Aorta (tissue), 5 donors: ENCODE results near the gene FRYL. TPM values are rescaled to one million over a fixed set of nuclear protein-coding genes. Genes with fewer than 3 reads are reported as not detected.
"Not testable (repeated sequence)": the region's sequence is repeated elsewhere in the genome, so short reads cannot be mapped to it uniquely, and the experiment has no call there.

Experiments used
- ATAC-seq: fragments of 200-7000 bp; cut with Tn5 transposase; one replicate; pipeline ENCODE4 v1.9.1; 2022; ENCODE audit warnings: moderate library complexity; ENCODE audit not compliant: low FRiP score
- DNase-seq, 2 donors: peaks; one replicate each; pipeline ENCODE4 v3.0.0-alpha.2; 2020
- H3K27ac ChIP-seq, 2 donors: one replicate each; pipeline ENCODE4 v1.5.1; 2013; ENCODE audit warnings: low read length in 2 of 2, mild to moderate bottlenecking in 2 of 2, moderate library complexity in 2 of 2, control low read depth in 1 of 2, inconsistent platforms in 1 of 2, low read depth in 1 of 2
- H3K27me3 ChIP-seq, 2 donors: one replicate each; pipeline ENCODE4 v1.6.1; 2013; ENCODE audit warnings: control low read depth in 1 of 2, low read length in 1 of 2, mild to moderate bottlenecking in 1 of 2, moderate library complexity in 1 of 2; ENCODE audit not compliant: insufficient read depth in 2 of 2, control insufficient read depth in 1 of 2
- H3K36me3 ChIP-seq, 2 donors: one replicate each; pipeline ENCODE4 v1.6.1; 2013; ENCODE audit warnings: control low read depth in 1 of 2, low read length in 1 of 2, mild to moderate bottlenecking in 1 of 2; ENCODE audit not compliant: insufficient read depth in 2 of 2, control insufficient read depth in 1 of 2
- H3K4me1 ChIP-seq, 2 donors: one replicate each; pipeline ENCODE4 v1.6.1; 2013; ENCODE audit warnings: low read length in 2 of 2, control low read depth in 1 of 2, mild to moderate bottlenecking in 1 of 2, moderate library complexity in 1 of 2; ENCODE audit not compliant: insufficient read depth in 2 of 2, control insufficient read depth in 1 of 2
- H3K4me3 ChIP-seq, 2 donors: one replicate each; pipeline ENCODE4 v1.5.1; 2013; ENCODE audit warnings: low read length in 2 of 2, control low read depth in 1 of 2, mild to moderate bottlenecking in 1 of 2
- H3K9me3 ChIP-seq: one replicate; pipeline ENCODE4 v1.6.1; 2013; ENCODE audit warnings: mild to moderate bottlenecking, low read length; ENCODE audit not compliant: control insufficient read depth
- WGBS, 2 donors: extraction: QIAGEN DNeasy Blood & Tissue Kit; methylation state at CpG; one replicate each; pipeline ENCODE4 v1.1.7; 2013; 5-methylcytosine and 5-hydroxymethylcytosine counted together
- intact Hi-C, 2 donors: fragments of 100-400 bp; cut with DNase I; formaldehyde crosslinking; loops; one replicate each; pipeline versions ENCODE4 v1.14.2 to v1.15.0; 2022
- polyA plus RNA-seq, 2 donors: library from polyadenylated mRNA; stranded (reverse); fragments of 200-250 nt; gene quantifications; one replicate each; pipeline ENCODE4 v1.2.3, GENCODE V29; 2013
- total RNA-seq, 2 donors: library from RNA; stranded (reverse); fragmentation: NEBNext Ultra II Directional; extraction: Animal tissue kit (Norgen Biotek cat#: 25700); gene quantifications; one replicate each; pipeline ENCODE4 v1.2.1, GENCODE V29; 2021
- donor health status: healthy with polysubstance abuse.
- donor health status: Bipolar disorder and iron deficiency.
- donor health status: DM: no; HTN: no; CAD: no.
- donor health status: DM: no; HTN: no; CAD: no.
- donor health status: DM: yes; HTN: yes; CAD: no.

FRYL gene
- total and polyA plus RNA-seq, 4 donors = 12.8 to 141 (median 85.7) TPM

DNA sequence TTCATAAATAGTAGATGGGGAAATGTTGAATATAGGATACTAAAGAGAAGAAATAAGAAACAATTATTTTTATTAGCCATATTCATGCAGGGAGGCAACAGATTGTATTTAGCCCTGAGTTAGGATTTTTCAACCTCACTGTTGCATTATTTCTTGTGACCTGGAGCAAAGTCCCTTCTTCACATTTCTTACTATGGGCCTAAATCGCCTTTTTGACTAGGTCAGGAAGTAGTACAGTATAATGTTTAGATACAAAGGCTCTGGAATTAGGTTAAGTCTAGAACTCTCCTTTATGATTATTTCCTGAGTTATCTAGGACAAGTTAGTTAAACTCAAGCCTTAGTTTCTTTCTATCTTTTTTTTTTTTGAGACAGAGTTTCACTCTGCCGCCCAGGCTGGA lies 88.0 kb downstream of the FRYL start:
- no peak overlapping the region for H3K4me3 ChIP-seq
- H3K4me1 ChIP-seq = no peaks in the 10 kb centered on the region
- no peaks in the 10 kb centered on the region for H3K9me3 ChIP-seq
- ATAC-seq = no peak
- no peak overlapping the region for H3K27ac ChIP-seq
- 81 to 89% methylated on average over 2 of the region's 2 CpGs for WGBS, 2 donors
- no peaks in the 10 kb centered on the region for H3K27me3 ChIP-seq
- intact Hi-C loops = no loop called here
- DNase-seq = no peak
- no peaks in the 10 kb centered on the region for H3K36me3 ChIP-seq

DNA sequence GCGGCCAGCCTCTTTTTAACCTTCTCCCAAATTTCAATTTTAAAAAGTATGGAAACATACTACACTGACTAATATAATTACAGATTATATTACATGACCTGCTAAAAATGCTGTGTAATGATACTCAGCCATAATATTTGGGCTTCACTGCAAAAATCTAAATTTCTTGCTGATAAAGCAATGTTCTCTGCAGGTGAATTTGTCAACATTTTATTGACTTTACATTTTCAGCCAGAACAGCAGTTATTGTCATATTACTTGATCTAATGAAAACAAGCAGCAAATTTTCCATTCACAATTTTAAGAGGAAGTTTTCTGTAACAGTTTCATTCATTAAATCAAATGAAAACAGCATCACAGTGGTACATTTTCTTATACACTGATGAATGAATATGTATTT lies 91.1 kb downstream of the FRYL start:
- no peak for ATAC-seq
- WGBS, 2 donors = 94 to 100% methylated on average over 1 of the region's 1 CpG
- intact Hi-C loops = loop anchor here in 1 of 2 donors (10.0 kb wide), 1 partner anchor 114 kb away; no protein-coding TSS in a partner anchor

DNA sequence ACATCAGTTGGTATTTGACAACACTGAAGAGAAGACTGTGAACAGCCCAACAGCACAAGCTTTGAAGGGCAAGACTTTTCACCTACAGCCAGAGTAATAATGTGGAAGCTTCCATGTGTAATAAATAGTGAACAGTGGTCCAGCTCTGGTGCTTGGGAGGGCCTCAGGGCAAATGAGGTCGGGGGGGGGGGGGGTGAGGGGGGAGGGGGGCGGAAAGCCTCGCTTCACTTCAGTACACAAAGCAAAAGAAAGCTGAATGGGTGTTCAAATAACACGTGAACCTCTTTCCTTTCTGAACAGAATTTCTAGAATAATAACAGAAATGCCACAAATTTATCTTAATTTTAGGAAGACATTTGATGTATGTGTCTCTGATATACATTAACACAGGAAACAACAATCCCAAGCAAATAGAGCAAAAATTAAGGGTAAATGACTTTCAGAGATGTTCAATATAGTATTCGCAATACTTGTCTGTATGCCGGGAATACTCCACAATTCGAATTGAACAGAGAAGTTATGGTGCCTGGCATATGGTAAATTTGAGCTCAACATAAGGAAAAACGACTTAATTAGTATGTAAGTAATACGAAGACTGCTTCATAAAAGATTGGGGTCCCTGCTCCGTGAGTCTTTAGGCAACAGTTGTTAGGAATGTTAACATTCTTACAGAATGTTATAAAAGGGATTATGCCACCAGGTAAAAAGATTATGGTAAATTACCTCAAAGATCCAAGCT lies 92.6 kb downstream of the FRYL start:
- H3K4me1 ChIP-seq = no peaks in the 10 kb centered on the region
- H3K27ac ChIP-seq = no peak overlapping the region
- no peaks in the 10 kb centered on the region for H3K27me3 ChIP-seq
- no peak for DNase-seq
- H3K4me3 ChIP-seq = no peak overlapping the region
- 86 to 90% methylated on average over 9 to 10 of the region's 10 CpGs for WGBS, 2 donors
- intact Hi-C loops = loop anchor here in 1 of 2 donors (10.0 kb wide), 1 partner anchor 113 kb away; no protein-coding TSS in a partner anchor
- ATAC-seq = no peak
- H3K9me3 ChIP-seq = no peaks in the 10 kb centered on the region
- H3K36me3 ChIP-seq = no peaks in the 10 kb centered on the region

More for the DNA sequence above, 91.1 kb downstream of the FRYL start:
- Histone ChIP-seq H3K36me3 (no peaks in the 10 kb centered on the region), H3K4me1 (no peaks in the 10 kb centered on the region), H3K27ac (no peak overlapping the region), H3K27me3 (no peaks in the 10 kb centered on the region), H3K9me3 (no peaks in the 10 kb centered on the region), H3K4me3 (no peak overlapping the region)
- DNase-seq = no peak

DNA sequence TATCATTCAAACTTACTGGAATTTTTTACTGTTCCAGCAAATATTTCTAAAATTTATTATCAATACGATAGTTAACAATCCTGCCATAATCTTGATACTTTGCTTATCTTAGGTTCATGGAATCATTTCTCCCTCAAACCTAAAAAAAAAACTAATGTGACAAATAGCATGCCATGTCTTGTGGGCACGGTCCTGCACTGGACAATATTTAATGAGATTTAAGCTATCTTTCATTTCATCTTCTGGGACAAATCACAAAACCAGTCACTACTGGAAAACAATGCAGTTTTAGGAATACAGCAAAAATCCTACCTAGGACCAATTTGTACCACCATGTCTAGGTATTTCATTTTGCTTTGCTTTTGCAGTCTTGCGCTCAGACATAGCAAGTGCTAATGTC lies 93.7 kb downstream of the FRYL start:
- Histone ChIP-seq H3K27me3 (no peaks in the 10 kb centered on the region), H3K27ac (no peak overlapping the region), H3K36me3 (no peaks in the 10 kb centered on the region), H3K4me1 (no peaks in the 10 kb centered on the region), H3K9me3 (no peaks in the 10 kb centered on the region), H3K4me3 (no peak overlapping the region)
- ATAC-seq = no peak
- intact Hi-C loops = loop anchor here in 1 of 2 donors (10.0 kb wide), 1 partner anchor 112 kb away; no protein-coding TSS in a partner anchor
- no peak for DNase-seq
- 94% methylated on average over 3 of the region's 3 CpGs for WGBS, 2 donors

DNA sequence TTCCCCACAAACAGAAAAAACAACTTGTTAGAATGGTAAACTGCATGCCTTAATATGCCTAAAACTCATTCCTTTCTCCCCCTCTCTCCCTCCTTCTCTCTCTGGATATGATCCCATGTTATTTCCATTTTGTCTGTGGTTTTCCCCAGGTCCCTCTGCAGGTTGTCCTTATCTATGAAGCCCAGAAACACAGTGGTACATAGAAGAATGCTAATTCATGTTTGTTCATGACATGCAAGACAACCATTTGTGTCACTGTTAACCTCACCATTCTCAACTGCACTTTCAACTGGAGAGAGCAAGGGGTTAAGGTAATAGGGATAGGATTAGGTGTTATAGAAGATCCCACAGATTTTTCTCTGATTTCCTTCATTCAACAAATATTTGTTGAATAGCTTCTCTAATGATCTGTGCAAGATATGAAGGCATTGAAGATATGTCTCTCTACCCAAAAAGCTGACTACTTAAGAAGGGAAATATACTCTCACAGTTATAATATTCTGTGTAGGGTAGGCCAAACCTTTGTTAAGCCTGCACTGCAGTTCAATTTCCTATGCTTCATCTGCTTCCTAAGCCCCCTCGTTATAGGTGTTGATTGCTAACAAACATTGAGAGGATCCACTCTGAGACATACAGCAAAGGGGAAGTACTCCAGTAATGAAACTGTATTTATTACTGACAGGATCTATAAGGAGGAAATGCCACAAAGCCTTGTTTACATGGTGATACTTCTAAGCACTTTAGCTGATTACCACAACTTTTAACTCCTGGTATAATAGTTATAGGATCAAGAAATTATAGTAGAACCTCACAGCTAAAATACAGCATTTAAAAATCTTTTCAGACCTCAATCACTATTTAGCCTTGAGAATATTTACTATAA lies 96.1 kb downstream of the FRYL start:
- WGBS, 2 donors = 37 to 69% methylated on average over 1 of the region's 1 CpG
- ATAC-seq = no peak
- intact Hi-C loops = loop anchor here in 1 of 2 donors (10.0 kb wide), 1 partner anchor 109 kb away; no protein-coding TSS in a partner anchor
- H3K27ac ChIP-seq = no peak overlapping the region
- no peaks in the 10 kb centered on the region for H3K4me1 ChIP-seq
- DNase-seq = no peak
- no peaks in the 10 kb centered on the region for H3K27me3 ChIP-seq
- no peaks in the 10 kb centered on the region for H3K36me3 ChIP-seq
- no peak overlapping the region for H3K4me3 ChIP-seq
- no peaks in the 10 kb centered on the region for H3K9me3 ChIP-seq

DNA sequence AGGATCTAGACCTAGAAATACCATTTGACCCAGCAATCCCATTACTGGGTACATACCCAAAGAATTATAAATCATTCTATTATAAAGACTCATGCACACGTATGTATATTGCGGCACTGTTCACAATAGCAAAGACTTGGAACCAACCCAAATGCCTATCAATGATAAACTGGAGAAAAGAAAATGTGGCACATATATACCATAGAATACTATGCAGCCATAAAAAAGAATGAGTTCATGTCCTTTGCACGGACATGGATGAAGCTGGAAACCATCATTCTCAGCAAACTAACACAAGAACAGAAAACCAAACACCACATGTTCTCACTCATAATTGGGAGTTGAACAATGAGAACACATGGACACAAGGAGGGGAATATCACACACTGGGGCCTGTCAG lies 97.2 kb downstream of the FRYL start:
- not testable (repeated sequence) for H3K27ac ChIP-seq, H3K27me3 ChIP-seq, DNase-seq, H3K9me3 ChIP-seq, H3K4me1 ChIP-seq, ATAC-seq, H3K36me3 ChIP-seq, H3K4me3 ChIP-seq
- 87 to 88% methylated on average over 3 of the region's 3 CpGs for WGBS, 2 donors
- intact Hi-C loops = loop anchor here in 1 of 2 donors (10.0 kb wide), 1 partner anchor 108 kb away; no protein-coding TSS in a partner anchor

DNA sequence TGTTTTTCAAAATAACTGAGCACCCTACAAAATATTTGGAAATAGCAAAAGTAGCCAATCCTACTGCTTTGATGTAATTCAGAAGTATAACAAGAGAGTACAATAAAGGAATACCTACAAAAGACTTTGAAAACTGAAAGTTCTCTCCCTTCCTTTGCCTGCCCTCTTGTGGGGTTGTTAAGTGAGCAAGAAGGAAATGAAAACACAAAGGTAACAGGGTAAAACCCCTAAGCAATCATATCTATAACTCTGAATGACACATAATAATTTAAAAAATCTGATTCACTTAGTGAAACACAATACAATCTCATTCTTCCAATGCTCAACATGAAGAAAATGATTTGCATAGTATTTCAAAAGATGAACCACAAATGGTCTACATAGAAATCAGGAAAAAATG lies 98.2 kb downstream of the FRYL start:
- no peaks in the 10 kb centered on the region for H3K27me3 ChIP-seq
- no peaks in the 10 kb centered on the region for H3K9me3 ChIP-seq
- H3K4me1 ChIP-seq = peaks cover 0 to 2% of the 10 kb centered on the region in 2 donors
- intact Hi-C loops = loop anchor here in 1 of 2 donors (10.0 kb wide), 1 partner anchor 107 kb away; no protein-coding TSS in a partner anchor
- no peak overlapping the region for H3K4me3 ChIP-seq
- DNase-seq = no peak
- no peaks in the 10 kb centered on the region for H3K36me3 ChIP-seq
- no peak overlapping the region for H3K27ac ChIP-seq
- no peak for ATAC-seq

DNA sequence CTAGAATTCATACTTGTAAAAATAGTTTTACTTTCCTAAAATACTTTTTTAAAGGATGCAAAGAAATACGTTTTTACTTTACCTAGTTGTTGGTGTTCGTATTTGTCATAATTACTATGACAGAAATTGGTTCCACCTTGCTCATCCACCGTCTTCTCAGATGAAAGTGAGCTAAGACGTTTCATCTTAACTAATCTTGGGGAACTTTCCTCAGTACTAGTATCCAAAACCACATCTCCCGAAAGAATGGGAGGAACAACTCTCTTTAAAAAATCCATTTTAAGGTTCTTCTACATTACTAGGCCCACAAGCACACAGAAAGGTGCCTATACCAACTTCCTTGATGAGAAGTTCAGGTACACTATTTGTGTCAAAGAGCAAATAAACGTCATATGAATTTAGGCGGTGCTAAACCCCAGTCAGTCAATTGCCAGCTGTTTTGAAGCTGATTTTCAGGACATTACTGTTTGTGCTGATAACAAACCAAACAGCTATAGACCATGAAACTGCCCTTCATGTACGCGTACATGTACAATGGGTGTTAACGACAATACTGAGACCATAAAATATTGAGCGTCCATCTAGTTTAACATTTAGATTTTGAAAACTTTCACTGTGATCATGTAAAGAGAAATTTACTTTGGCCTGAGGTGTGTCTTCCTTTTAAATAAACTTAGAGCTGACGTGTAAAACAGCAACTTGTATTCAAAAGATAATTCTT lies 99.1 kb downstream of the FRYL start:
- Histone ChIP-seq H3K36me3 (no peaks in the 10 kb centered on the region), H3K27me3 (no peaks in the 10 kb centered on the region), H3K4me3 (no peak overlapping the region), H3K4me1 (peaks cover 0 to 2% of the 10 kb centered on the region in 2 donors), H3K27ac (no peak overlapping the region), H3K9me3 (no peaks in the 10 kb centered on the region)
- WGBS, 2 donors = 82% methylated on average over 12 of the region's 12 CpGs
- ATAC-seq (no peak), DNase-seq (no peak)
- intact Hi-C loops = loop anchor here in 1 of 2 donors (10.0 kb wide), 1 partner anchor 106 kb away; no protein-coding TSS in a partner anchor
